ENCODE data around the gene CTDP1.
"Not testable (repeated sequence)": the region's sequence is repeated elsewhere in the genome, so short reads cannot be mapped to it uniquely, and the experiment has no call there.

The CTDP1 gene

DNA sequence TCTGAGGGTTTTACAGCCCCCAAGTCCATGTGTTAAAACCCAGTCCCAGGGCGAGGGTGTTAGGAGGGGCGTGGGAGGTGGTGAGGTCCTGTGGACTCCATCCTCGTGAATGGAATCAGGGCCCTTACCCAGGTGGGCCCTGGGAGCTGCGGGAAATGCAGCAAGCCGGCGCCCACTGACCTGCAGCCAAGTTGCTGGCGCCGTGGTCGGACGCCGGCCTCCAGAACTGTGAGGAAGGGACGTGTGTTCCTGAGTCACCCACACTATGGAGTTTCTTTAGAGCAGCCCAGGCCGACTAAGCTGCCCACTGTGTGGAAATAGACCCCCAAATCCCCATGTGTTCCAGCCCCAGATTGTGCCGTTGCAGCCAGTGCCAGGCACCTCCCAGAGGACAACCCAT is 26.4 kb downstream of the CTDP1 start:
- no peak for DNase-seq

DNA sequence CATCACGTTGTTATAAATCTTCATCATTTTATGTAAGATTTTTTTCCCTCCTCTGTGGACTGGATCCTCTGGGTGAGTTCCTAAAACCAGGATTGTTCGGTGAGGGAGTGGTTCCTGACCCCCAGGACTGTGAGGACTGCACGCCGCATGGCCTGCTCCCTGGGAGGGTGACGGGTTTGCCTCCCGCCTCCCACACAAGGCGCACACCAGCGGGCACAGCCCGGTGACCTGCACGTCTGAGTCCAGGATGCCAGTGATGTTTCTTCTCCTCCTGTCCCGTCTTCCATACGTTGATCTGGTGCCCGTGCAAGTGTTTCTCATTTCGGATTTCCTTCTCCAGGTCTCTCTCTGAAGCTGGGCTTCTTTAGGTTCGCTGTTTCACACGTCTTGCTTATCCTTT is 27.1 kb downstream of the CTDP1 start:
- no peak for DNase-seq

DNA sequence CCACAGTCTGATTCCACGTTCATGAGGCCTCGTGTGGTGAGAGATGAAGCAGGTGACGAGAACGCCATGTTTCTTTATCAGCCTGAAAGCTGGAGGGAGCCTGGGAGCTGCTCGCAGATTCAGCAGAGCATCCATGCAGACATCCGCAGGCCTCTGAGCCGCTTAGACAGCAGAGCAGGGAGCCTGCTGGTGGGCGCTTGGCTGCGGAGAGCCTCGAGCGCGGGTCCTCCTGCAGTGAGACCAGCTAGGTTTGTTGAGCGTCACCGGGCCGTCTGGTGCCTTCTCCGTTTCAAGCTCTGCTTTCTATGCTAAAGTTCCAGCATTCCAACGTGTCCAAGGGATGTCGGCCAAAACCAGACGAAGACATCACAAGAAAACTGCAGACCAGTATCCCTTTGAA is 27.6 kb downstream of the CTDP1 start:
- no peak for DNase-seq

DNA sequence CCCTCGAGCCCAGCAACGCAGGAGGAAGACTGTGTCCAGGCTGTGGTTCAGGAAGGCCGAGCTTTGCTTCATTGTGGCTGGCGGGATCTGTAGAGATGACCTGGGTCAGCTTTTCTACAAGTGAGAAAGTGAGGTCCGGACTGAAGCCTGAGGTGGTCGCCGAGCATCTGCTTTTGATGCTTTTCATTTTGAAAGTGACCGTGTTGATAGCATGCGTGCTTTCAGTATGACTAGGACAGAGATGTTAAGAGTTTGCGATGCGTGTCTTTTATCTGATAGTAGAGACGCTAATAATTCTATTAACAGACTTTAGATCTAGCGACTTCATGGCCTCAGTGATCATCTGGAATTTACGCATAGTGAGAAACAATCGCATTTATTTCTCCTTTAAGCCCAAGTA is 28.1 kb downstream of the CTDP1 start:
- DNase-seq = no peak

DNA sequence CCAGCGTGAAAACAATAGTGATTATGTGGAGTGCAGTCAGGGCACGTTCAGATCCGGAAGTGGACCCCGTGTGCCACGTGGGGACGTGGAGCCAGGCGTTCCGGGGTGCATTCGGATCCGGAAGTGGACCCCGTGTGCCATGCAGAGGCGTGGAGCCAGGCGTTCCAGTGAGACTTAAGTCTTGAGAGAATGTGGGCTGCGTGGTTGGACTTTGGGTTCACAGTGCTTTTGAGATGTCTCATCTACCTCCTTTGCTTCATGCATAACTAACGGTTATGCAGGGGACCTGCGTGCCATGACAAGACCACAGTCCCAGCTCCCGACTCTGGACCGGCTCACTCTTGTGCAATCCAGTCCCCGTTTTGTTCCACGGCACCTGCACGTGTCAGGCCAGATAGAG is 28.8 kb downstream of the CTDP1 start:
- no peak for DNase-seq

DNA sequence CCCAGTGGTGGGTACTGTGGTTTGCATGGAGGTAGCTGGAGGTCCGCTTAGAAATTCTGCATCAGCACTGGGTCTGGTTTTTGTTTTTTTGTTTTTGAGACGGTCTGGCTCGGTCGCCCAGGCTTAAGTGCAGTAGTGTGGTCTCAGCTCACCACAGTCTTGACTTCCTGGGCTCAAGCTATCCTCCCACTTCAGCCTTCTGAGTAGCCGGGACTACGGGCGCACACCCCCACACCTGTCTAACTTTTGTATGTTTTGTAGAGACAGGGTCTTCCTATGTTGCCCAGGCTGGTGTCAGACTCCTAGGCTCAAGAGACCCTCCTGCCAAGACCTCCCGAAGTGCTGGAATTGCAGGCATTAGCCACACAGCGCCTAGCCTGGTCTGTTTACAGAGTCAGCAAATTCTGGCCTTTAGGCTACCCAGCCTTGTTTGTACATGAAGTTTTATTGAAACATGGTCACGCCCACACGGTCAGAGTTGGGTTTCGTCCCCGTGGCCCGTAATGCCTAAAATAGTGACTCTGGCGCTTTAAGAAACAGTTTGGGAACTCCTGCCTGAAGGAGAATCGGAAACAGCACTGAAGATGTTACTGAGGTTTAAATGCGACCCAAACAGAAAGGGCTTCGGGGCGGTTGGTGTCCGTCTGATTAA is 32.7 kb downstream of the CTDP1 start:
- DNase-seq = no peak

DNA sequence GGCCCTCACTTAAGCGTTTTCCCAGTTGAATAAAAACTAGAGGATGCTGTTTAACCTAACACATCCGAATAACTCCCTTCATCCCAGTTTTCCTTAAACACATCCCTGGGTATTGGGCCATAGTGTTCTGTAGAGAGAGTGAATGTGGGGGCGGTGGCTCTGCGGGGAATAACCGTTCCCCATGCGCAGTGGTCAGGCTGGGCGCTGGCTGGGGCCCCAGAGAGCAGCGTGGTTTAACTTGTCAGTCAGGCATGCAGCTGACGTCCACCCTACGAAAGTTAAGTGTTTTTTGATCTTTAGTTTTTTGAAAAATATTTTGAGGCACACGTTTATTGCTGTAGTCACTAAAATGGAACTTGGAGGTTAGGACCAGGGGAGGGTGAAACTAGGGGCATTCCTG is 33.7 kb downstream of the CTDP1 start:
- no peak for DNase-seq

DNA sequence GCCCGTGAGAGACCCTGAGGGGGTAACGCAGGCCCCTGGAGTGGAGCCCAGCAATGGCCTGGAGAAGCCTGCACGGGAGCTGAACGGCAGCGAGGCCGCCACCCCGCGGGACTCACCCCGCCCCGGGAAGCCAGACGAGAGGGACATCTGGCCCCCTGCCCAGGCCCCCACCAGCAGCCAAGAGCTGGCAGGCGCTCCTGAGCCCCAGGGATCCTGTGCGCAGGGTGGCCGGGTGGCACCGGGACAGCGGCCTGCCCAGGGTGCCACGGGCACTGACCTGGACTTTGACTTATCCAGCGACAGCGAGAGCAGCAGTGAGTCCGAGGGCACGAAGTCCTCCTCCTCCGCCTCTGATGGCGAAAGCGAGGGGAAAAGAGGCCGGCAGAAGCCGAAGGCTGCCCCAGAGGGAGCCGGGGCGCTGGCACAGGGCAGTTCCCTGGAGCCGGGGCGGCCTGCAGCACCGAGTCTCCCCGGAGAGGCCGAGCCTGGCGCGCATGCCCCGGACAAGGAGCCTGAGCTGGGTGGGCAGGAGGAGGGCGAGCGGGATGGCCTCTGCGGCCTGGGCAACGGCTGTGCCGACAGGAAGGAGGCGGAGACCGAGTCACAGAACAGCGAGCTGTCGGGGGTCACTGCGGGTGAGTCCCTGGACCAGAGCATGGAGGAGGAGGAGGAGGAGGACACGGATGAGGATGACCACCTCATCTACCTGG is 35.1 kb downstream of the CTDP1 start:
- DNase-seq = no peak

DNA sequence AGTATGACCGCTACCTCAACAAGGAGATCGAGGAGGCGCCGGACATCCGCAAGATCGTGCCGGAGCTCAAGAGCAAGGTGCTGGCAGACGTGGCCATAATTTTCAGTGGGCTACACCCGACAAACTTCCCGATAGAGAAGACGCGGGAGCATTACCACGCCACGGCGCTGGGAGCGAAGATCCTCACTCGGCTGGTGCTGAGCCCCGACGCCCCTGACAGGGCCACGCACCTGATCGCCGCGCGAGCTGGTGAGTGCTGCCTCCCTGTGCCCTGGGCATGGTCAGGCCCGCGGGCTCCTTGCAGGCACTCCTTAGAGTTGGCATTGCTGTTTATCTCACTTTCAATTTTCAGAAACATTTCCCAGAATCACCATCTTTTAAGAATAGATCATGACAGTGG is 35.7 kb downstream of the CTDP1 start:
- no peak for DNase-seq

DNA sequence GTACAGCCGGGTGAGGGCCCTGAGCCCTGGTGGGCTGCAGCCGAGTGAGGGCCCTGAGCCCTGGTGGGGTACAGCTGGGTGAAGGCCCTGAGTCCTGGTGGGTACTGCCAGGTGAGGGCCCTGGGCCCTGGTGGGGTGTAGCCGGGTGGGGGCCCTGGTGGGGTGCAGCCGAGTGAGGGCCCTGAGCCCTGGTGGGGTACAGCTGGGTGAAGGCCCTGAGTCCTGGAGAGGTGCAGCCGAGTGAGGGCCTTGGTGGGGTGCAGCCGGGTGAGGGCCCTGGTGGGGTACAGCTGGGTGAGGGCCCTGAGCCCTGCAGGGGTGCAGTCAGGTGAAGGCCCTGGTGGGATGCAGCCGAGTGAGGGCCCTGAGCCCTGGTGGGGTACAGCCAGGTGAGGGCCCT is 37.5 kb downstream of the CTDP1 start:
- no peak for DNase-seq

DNA sequence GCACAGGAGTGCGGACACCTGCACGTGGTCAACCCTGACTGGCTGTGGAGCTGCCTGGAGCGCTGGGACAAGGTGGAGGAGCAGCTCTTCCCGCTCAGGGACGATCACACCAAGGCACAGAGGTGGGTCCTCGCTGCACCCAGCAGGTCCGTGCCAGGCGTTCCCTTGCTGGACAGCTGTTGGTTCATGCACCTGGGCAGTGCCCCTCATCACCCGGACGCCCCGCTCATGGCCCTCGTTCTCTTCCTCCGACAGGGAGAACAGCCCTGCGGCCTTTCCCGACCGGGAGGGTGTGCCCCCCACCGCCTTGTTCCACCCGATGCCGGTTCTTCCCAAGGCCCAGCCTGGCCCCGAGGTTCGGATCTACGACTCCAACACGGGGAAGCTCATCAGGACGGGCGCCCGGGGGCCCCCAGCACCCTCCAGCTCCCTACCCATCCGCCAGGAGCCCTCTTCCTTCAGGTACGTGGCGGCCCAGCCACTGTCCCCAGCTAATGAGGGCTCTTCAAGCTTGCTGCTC is 38.0 kb downstream of the CTDP1 start:
- no peak for DNase-seq

DNA sequence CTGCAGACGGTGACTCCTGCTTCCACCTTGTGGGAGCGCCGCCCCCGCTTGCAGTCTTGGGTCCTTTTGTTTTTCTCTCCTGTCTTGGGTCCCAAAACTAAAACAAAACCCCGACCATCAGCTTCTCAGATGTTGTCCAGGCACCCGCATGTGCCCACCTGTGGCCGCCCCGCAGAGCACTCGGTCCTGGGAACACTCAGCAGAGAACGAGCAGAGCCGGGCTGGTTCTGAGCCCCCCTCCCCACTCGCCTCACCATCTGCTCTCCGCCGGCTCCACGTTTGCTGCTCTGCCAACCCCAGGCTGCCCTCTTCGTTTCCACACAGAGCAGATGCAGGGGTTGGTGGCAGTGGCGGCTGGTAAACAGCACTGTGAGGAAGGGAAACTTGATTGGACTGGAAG is 38.5 kb downstream of the CTDP1 start:
- no peak for DNase-seq

DNA sequence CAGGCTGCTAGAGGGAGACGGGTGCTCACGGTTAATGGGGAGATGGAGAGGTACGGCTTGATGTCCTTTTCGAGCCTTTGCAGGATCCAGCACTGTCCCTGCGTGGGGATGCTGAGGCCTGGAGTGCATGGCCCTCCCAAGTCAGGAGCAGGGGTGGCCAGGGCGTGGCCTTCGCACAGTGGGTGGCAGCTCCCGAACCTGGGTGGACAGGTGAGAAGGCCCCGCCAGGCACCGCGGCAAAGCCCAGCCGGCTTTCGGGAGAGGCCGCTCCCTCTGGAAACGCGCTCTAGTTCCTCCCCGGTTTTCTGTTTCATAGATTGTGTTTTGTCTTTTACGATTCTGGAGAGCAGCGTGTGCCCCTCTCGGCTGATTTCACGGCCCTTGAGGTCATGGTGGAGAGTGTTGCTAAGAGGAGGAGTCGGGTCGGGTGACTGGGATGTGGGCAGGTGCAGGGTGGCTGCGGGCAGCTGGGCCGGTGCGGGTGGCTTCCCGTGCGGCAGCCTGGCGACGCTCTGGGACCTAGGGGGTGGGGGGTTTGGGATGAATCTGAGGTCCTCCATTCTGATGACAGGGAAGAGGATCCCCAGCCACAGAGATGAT is 39.4 kb downstream of the CTDP1 start:
- no peak for DNase-seq

DNA sequence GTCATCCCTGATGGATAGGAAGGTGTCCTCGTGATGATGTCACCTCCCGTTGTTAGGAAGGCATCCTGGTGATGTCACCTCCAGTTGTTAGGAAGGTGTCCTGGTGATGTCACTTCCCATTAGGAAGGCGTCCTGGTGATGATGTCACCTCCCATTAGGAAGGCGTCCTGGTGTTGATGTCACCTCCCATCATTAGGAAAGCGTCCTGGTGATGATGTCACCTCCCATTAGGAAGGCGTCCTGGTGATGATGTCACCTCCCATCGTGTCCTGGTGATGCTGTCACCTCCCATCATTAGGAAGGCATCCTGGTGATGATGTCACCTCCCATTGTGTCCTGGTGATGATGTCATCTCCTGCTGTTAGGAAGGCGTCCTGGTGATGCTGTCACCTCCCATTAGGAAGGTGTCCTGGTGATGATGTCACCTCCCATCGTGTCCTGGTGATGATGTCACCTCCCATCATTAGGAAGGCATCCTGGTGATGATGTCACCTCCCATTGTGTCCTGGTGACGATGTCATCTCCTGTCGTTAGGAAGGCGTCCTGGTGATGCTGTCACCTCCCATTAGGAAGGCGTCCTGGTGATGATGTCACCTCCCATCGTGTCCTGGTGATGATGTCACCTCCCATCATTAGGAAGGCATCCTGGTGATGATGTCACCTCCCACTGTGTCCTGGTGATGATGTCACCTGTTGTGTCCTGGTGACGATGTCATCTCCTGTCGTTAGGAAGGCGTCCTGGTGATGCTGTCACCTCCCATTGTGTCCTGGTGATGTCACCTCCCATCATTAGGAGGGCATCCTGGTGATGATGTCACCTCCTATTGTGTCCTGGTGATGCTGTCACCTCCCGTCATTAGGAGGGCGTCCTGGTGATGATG is 40.1 kb downstream of the CTDP1 start:
- DNase-seq = not testable (repeated sequence)

DNA sequence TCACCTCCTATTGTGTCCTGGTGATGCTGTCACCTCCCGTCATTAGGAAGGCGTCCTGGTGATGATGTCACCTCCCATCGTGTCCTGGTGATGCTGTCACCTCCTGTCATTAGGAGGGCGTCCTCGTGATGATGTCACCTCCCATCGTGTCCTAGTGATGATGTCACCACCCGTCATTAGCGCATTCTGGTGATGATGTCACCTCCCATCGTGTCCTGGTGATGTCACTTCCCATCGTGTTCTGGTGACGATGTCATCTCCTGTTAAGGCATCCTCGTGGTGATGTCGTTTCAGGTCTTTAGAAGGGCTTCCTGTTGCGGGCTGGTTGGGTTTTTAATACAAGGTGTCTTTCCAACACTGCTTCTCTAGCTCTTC is 40.7 kb downstream of the CTDP1 start:
- no peak for DNase-seq

DNA sequence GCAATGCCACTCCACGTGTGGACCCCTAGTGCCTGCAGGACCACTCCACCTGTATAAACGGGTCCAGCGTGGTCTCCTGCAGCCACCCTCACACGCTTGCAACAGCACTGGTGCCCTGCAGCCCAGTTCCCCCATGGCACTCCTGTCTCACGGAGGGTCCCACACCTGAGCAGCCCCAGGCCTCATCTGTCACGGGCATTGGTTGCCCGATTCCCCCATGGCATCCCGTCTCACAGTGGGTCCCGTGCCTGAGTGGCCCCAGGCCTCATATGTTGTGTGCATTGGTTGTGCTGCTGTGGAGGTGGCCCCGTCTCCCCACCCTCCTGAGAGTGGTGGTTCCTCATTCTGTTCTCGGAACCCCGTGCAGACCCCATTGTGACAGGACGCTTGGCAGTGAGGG is 43.4 kb downstream of the CTDP1 start:
- no peak for DNase-seq

DNA sequence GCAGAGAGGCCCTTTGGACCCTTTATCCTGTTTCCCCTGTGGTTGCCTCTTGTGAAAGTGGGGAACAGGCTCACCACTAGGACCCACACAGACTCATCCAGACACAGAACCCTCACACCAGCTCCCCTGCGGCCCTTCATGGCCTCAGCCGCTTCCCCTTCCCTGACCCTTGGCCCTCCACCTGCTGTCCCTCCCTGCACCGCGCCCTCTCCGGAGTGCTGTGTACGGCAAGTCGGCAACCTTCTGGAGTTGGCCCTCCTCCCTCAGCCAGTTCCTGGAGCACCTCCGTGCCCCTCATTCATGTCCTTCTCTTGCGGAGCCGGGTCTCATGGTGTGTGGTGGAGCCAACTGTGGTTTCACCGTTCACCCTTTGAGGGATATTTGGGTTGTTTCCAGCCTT is 44.0 kb downstream of the CTDP1 start:
- no peak for DNase-seq

DNA sequence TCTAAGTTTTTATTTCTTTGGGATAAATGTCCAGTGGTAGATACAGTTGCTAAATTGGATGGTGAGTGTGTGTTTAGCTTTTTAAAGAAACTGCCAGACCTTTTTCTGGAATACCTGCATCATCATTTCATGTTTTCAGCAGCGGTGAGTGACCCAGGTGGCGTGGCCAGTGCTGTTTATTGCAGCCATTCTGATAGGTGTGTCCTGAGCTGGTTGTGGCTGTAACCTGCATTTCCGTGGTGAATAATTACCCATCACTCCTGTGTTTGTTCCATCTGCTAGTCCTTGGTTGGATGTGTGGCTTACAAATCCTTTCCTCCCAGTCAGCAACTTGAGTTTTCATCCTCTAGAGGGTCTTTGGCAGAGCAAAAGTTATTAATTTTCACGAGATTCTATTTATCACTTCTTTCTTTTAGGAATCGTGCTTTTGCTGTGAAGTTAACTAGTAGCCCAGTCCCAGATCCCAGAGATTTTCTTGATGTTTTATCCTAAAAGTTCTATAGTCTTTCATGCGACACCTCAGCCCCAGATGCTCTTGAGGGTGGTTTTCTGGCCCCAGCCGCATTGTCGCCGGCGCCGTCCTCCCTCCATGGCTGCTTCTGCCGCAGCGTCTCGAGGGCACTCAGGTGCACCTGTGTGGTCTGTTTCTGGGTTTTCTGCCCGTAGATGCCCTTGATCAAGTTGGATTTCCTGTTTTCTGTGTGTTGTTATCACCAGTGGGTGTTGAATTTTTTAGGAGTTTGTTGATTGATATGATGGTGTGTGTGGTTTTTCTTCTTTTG is 44.9 kb downstream of the CTDP1 start:
- DNase-seq = no peak

DNA sequence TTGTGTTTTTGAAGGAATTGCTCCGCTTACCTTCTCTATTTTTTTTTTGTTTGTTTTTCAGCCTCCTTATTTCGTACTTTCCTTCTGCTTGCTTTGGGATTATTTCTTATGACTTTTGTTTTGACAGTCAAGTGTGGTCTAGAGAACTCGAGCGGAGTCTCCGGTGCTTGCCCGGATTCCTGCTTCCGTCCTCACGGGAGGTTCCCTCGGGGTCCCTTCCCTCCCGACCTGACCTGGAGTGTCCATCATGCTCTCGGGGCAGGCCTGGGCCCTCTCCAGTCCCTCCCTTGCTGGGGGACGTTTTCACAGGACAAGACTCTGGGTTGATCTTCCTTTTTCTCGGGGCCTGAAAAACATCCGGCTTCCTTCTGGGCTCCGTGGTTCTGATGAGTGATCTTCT is 45.9 kb downstream of the CTDP1 start:
- no peak for DNase-seq

DNA sequence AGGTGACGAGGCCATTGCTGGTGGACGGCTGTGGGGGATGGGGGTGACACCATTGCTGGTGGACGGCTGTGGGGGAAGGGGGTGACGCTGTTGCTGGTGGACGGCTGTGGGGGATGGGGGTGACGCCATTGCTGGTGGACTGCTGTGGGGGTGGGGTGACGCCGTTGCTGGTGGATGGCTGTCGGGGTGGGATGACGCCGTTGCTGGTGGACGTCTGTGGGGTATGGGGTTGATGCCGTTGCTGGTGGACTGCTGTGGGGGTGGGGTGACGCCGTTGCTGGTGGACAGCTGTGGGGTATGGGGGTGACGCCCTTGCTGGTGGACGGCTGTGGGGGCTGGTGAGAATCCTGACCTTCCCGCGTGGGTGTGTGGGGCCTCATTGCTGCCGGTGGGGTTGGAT is 47.1 kb downstream of the CTDP1 start:
- DNase-seq = no peak

DNA sequence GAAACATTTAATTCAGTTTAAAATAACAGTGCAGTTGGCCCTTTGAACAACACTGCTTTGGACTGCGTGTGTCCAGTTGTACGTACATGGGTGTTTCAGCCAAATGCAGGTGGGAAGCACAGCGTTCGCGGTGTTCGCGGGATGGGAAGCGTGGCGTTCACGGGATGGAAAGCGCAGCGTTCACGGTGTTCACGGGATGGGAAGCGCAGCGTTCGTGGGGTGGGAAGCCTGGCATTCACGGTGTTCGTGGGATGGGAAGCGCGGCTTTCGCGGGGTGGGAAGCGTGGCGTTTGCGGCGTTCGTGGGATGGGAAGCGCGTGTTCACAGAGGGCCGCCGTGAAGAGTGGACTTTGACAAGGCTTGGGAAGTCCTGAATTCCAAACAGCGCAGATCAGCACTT is 47.6 kb downstream of the CTDP1 start:
- DNase-seq = no peak

DNA sequence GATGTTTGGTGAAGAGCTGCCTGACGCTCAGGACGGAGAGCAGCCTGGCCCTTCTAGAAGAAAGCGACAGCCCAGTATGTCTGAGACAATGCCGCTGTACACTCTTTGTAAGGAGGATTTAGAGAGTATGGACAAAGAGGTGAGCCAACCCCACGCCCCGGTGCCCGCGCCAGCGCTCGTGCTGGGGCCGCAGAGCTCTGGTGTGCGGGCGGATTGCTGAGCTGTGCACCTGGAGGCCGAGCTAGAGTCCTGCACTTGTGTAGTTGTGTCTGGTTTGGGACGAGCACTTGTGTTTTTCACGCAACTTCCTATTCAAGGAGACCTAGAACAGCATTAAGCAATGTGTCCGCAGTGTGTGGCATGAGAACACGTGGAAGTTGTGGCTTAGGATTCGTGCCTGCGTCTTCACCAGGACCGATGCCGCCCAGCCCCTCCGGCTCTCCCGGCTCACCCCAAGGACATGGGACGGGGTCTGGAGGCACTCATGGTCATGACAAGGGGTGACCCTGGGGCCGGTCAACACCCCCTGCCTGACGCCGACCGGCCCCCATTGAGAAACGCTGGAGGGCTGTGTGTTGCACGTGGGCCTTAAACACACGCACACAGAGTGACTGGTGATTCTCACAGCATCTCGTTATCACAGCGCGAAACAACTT is 49.5 kb downstream of the CTDP1 start:
- no peak for DNase-seq

Measured in NCI-H345 (cell line).